Muscle of back (tissue), 13 donors: ENCODE measurements around the gene GPR4. TPM values are rescaled to one million over a fixed set of nuclear protein-coding genes. Genes with fewer than 3 reads are reported as not detected.

ENCODE experiments used
- DNase-seq, 3 donors: peaks; one replicate each; pipeline versions ENCODE4 v3.0.0 to v3.0.0-alpha.2; 2013
- long read RNA-seq, 9 donors: transcript quantifications; one replicate each; lab custom pipeline, GENCODE V29; 2026
- polyA plus RNA-seq, 10 donors: library from polyadenylated mRNA; unstranded; fragments of 120-200 nt; gene quantifications; one replicate each; pipeline ENCODE4 v1.2.1, GENCODE V29; 2013; ENCODE audit not compliant: insufficient read length in 10 of 10

The GPR4 gene
- polyA plus RNA-seq, result 1 to 10 TPM; 1.4 to 3.6 (median 2.6) TPM
- long read RNA-seq, donor 1, partial matches to known transcripts, result 0 of 2 reads
- long read RNA-seq, donor 1, other reads (novel, unspliced or antisense), result 0 of 2 reads
- long read RNA-seq, donor 2, partial matches to known transcripts, result 0 of 1 reads
- long read RNA-seq, donor 2, other reads (novel, unspliced or antisense), result 0 of 1 reads
- long read RNA-seq, donor 3, result 0 reads
- long read RNA-seq, donor 4, result 0 reads
- long read RNA-seq, donor 5, partial matches to known transcripts, result 0 of 1 reads
- long read RNA-seq, donor 5, other reads (novel, unspliced or antisense), result 0 of 1 reads
- long read RNA-seq, donor 6, partial matches to known transcripts, result 0 of 3 reads
- long read RNA-seq, donor 6, other reads (novel, unspliced or antisense), result 0 of 3 reads
- long read RNA-seq, donor 7, result 0 reads
- long read RNA-seq, donor 8, partial matches to known transcripts, result 0 of 2 reads
- long read RNA-seq, donor 8, other reads (novel, unspliced or antisense), result 0 of 2 reads
- long read RNA-seq, donor 9, result 0 reads

DNA sequence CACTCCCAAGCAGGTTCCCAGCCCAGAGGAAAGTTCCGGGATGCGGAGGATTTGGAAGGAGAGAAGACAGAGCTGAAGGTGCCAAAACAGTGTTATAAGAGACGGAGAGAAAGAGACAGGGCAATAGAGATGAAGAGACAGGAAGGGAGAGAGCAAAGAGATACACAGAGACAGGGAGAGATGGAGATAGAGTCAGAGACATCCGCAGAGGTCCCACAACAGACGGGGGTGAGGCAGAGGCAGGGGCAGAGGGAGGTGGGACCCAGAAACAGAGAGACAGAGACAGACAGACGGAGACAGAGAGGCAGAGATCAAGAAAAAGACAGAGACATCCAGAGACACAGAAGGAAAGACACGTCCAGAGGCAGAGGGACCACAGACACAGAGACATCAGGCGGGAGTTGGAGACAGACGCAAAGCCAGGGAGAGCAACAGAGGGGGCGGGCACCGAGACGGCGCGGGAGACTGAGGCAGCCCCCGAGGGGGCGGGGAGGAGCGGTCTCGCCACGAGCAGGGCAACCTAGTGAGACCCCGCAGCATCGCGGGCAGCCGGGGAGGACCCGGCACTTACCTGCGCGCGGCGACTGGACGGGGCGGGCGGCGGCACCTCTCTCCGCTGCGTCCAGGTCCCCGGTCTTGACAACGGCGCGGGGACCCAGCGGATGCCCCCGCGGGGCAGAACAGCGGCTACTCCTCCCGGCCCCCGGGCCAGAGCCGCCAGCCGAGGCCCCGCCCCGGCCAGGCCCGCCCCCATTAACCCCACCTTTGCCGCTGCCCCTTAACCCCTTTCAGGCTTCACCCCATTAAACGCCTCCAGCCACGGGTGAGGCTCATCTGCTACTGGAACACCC, at the start of gene GPR4:
Gene GPR4, minus strand, starts transcription at position 689 of the 851 bp plus-strand sequence. CDS start 10,346 bp downstream, outside the sequence.
- DNase-seq, result peak in 1 of 3 donors; percentile 40

DNA sequence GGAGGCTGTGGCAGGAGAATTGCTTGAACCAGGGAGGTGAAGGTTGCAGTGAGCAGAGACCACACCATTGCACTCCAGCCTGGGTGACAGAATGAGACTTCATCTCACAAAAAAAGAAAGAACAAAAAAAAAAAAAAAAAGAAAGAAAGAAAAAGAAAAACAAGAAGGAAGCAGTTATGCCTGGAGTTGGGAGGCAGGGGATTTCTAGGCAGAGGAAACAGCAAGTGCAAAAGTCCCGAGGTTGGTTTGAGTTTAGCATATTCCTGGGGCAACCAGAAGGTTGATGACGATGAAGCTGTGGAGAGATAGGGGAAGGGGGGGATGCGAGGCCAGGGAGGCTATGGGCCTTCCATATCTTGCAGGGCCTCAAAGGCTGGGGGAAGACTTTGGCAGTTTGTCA, 48.7 kb upstream of the GPR4 start:
- no peak for DNase-seq

DNA sequence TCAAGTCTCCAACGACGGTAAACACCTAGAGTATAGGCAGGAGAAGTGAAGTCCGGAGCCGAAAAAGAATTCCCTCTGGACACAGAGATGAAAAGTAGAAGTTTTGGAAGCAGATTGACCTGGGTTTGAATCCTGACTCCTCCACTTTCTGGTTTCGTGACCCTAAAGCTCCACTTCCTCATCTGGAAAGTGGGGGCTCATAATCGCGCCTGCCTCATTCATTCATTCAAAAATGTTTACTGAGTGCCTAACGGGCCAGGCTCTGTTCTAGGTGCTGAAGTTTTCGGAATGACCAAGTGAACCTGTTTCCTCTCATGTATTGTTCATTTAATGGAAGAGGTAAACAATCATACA, 44.3 kb upstream of the GPR4 start:
- DNase-seq, result no peak

DNA sequence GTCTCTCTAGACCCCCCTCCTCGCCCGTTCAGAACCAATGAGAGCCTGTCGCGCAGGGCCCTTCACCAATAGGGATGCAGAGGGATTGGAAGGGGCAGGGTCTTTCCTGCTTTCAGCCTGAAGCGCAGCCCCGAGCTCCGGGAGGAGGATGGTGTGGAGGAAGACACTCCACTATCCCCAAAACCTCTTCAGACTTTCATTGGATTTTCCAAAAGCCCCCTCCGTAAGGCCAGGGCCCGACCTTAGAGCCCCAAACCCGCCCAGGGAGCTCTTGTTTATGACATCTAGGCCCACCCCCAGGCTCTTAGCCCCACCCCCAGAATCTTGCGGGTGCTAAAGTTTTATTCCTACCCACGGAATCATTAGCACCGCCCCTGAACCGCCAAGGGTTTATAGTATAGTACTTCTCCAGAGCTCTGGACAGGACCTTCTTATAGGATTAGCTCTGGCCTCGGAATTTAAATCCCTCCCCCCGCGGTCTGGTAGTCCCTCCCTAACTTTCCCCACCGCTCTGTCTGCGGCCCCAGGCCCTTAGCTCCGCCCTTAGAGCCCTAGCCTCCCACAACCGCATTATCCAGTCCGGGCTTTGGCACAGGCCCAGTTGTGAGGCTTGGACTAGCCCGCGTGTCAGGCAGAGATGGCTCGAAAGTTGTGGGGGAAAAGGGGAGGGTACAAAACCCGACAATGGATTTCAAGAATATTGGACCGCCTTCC, 43.8 kb upstream of the GPR4 start:
- peak; percentile 73 to 84 (median 78) for DNase-seq

DNA sequence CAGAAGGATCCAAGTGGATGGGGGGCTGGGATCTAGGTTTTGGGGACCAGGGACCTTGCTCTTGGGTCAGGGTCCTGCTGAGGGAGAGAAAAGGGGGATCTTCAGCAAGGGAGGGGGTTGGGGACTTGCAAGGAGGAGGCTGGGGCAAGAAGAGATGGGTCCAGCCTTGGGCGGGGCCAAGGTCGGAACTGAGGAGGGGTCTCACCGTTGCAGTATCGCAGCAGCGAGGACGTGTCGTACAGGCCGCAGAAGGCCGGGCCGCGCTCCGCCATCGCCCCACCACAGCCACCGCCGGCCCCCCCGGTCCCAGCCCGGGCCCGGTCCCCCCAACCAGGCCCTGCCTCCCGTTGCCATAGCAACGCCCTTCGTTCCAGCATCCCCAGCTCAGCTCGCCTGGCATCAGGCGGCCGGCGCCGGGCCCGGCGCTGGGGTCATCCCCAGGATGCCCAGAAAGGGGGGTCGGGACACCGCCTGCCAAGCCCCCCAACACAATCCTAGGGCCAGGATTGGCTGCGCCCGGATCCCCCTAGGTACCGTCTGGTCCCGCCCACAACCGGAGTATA, 43.1 kb upstream of the GPR4 start:
- DNase-seq, result no peak

DNA sequence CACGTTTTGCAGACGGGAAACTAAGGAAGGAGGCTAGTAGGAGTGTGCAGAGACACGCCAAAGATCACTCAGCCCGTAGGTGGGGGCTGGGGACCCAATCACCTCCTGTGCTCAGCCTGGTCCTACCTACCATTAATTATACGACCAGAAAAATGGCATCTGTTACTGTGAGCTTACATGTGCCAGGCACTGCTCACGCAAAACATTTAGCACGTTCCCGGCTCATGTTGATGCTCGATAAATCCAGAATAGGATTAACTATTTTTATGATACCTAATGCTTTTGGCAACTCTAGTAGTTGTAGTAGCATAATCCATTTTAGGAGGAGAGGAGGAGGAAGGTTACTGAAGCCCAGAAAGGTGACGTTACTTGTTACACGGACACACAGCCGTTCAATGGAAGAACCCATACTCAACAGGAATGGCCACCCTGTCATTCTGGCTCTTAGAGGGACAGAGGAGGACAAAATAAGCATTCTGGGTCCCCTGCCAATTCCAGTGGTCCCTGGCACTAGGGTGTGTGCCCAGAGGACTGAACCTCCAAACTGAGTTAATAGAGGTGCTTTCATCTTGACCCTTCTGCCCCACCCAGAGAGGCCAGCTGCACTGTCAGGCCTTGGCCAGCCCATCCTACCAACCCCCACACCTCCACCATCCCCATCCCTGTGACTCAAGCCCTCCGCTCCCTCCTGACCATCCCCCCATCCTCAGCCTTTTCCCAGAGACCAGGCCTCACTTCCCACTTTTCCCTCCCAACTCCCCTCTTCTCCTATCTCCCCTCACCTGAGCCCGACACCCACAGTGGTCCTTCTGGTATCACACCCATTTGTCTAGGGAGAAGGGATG, 42.1 kb upstream of the GPR4 start:
- DNase-seq, result no peak

DNA sequence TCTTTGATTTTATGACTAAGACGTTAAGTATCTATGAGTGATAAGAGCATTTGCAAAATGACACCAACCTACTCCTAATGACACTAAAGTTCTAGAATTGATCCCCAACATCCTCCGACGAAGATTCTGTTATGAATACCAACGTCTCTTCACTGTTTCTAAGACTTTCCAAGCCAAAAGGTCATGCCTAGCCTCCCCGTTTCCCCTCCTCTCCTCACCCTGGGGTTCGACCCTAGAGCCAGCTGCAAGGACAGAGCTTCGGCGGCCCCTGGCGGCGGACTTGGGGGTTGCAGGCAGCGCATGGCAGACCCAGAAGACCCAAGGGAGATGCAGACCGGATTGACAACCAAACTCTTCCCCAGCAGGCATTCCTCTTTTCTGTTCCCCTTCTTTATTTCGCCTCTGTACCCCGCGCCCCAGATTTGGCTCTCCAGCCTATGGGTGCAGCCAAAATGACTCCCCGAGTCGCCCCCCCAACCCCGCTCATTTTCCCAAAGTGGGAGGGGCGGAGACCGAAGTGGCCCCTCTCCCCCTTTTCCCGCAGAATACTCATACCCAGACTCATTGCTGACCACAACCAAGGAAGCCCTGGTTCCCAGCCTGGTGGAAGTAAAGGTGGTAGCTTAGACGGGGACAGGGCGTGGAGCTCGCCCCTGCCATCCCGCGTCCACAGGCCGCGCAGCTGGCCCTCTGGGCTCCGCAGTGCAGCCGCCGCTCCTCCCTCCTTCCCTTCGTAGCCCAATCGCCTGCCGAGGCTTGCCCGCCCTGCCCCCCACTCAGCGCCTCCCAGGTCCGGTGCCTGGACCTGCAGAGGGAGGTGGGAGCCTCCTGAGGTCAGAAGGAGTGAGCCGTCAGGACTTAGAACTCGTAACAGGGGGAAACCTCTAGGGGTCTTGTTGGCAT, 41.3 kb upstream of the GPR4 start:
- DNase-seq, result peak; percentile 62 to 91 (median 84)

DNA sequence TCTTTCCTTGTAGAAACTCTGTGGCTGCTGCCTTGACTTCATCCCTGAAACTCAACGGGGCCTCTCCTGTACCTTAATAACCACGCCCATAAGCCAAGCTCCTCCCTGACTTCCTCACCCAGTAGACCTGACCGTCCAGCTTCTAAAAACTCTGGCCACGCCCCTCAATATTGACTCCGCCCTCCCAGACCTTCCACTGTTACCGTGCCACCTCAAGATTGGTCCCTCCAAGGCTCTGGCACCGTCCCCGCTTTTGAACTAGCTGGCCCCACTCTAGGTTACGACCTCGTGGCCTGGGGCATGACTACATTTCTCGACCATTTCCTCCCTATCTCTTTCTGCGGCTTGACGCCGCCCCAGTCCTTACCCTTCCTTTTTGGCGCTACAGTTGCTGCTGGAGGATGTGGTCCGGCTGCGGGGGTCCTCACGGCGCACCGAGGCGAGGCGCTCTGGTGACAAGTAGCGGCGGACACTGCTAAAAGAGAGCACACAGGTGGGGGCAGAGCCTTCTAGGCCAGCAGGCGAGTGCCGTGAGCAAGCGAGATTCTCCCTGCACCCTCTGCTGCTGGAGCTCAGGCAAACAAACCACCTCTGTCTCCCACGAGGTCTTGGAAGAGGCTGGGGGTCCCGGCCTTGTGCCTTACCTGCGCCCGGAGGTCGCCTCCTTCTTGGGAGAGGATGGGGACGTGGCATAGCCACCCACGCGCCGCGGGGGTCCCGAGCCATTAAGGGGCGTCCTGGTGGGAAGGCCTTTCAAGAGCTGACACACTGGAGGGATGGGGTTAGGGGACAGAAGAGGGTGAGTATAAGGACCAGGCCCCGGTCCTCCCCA, 39.5 kb upstream of the GPR4 start:
- peak in 2 of 3 donors; percentile 56 to 64 for DNase-seq

DNA sequence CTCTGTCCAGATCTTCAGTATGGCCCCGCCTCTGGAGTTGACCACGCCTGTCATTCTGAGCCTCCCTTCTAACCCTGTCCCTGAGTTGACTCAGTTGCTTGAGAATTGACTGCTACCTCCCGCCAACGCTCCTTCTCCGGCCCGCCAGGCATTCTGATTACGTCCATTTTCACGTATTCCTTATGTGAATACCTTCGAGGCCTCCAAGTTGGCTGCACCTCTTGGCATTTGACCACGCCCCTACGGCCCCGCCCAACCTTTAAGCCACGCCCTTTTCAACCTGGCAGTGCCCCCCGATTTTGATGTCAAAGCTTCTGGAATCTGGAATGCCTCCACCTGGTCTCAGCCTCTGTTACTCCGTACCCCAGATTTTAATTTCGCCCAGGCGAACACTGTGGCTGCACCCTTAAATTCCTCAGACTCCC, 38.8 kb upstream of the GPR4 start:
- no peak for DNase-seq

DNA sequence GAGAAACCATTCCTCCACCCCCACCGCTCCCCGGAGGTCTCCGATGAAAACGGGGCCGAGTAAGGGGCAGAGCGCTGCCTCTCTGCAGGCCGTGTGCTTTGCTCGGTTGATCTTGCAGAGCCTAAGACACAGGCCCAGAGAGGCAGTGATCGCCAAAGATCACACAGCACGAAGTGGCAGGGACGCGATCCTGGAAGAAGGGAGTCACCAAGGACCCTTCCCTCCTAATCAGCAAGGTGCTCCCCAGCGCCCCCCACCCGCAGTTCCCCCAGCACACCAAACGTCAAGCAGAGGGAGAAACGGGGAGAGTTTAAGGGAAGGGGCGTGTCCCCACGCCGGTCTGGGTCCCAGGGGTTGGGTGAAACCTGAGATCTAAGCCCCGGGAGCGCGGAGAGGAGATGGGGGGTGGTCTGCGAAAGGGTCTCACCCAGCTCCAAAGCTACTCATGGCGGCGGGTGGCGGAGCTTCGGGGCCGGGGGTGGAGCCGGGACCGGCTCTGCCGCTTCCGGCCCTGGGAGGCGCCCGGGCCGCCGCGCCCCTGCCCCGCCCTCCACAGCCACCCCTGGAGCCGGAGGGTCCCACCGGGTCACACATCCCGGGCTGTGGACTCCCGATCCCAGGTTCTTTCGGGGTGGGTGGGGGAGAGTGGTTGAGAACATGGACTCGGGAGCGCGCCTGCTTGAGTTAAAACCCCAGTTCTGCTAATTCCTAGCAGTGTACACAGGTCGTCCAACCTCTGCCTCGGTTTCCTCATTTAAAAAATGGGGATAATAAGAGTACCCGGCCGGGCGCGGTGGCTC, 37.1 kb upstream of the GPR4 start, which contains the start of gene EML2:
Gene EML2, minus strand, starts transcription at position 468 of the 800 bp plus-strand sequence. Its CDS starts 21 bp downstream, at position 447.
- DNase-seq, result peak in 2 of 3 donors; percentile 20 to 59

DNA sequence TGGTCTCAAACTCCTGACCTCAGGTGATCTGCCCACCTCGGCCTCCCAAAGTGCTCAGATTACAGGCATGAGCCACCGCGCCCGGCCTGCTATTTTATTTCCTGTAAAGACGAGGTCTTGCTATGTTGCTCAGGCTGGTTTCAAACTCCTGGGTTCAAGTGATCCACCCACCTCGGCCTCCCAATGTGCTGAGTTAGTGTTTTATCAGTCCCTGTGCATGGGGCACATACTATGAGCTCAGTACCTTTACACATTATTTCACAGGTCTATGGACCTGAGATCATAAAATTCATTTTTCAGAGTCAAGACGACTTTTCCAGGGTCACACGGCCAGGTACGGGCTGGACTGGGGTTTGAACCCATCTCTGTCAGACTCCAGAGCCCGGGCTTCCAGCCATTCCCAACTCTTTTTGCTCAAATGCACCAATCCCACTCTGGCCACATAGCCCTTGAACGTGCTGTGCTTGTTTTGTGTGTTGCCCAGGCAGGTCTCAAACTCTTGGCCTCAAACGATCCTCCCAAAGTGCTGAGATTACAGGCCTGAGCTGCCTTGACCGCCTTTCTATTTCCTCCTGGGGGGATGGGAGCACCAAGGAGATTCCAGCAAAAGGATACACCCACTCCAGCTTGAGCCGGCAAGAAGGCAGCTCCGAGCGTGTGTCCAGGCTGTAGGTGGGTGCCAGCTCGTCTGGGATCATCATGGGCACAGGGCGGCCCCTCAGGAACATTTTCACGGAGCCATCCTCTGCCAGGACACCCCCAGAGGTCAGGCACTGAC, 36.1 kb upstream of the GPR4 start:
- peak in 1 of 3 donors; percentile 10 for DNase-seq

DNA sequence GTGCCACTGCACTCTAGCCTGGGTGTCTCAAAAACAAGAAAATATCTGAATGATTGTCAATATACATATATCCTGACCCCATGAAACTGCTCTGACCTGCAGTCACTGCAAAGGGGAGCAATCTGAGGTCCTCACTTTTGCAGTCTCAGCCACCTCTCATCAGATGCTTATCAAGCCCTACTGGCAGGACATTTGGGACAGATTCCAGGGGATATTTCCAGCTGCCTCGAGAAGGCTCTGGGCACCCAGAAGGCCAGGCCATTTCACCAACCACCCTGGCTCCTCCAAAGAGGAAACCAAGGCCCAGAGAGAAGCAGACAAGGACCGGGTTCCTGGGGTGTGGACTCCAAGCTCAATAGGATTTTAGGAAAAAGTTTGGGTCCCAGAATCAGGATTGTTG, 34.9 kb upstream of the GPR4 start:
- DNase-seq, result no peak

DNA sequence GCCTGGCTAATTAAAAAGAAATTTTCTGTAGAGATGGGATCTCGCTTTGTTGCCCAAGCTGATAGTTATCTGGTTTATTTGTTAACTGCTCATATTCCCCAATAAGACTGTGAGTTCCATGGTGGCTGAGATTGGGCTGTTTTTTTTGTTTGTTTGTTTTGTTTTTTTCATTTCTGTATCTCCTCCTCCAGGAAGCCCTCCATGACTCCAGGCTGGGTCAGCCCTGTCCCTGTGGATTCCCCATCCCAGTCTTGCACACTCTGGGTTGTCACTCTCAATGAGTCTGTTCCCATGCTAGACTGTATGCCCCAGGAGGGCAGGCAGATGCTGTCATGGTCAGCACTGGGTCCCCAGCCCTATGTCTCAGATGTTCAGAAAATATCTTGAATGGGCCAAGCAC, 34.3 kb upstream of the GPR4 start:
- no peak for DNase-seq

DNA sequence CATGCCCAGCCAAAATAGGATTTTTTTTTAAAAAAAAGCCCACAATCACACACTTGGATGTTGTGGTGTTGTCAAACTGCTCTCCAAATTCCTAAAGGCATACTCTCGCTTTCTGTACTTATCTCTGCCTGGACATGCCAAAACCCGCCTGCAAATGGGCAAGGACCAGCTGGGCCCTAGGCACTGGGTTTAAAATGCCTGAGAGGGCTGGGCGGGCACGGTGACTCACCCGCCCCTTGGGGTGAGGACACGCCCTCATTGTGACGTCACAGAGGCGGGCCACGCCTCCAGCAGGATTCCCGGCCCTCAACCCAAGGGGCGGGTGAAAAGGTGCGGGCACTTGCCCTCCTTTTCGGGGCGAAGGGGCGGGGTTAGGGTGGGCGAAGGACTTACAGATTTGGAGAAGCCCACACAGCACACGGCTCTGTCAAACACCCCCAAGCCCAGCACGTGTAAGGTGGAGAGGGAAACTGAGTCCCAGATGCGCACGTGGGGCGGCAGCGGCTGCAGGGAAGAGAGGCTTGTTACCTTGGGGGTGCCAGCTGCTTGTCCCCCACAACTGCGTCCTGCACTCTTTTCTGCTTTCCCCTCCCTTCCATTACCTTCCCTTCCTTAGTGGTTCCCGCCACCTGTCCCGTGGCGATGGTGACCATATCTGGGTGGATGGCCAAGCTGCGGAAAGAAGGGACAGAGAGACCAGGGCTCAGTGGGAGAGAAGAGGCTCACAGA, 30.6 kb upstream of the GPR4 start:
- DNase-seq, result peak; percentile 51 to 74 (median 65)

DNA sequence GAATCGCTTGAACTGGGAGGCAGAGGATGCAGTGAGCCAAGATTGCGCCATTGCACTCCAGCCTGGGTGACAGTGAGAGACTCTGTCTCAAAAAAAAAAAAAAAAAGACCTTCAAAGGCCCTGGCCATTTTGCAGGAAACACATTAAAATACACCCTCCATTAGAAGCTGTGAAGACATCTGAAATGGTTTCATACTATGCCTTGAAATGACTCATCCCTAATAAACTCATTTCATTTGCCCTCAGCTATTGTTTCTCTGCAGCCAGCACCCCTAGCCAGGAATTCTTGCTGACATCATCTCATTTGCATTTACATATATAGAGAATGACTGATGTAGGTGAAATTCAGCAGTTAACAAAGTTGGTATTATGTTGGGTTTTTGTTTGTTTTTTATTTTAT, 28.5 kb upstream of the GPR4 start:
- peak in 1 of 3 donors; percentile 86 for DNase-seq

DNA sequence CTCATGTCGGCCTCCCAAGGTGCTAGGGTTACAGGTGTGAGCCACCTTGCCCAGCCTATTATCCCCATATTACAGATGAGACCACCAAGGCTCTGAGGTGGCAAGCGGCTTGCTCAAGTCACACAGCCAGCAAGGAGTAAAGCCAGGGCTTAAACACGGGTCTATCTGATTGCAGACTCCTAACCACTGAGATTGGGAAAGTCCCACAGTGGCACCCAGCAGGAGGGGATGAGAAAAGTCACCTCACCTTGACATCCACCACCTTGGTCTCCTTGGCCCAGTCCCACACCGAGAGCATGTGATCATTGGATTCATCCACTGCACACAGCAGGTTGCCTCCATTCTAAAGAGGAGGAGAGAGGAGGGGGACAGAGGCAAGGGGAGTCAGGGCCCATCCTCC, 27.7 kb upstream of the GPR4 start:
- DNase-seq, result no peak
